NB4 (cell line): Measurements from ENCODE around the gene CRELD2.

Experiments used
- CTCF ChIP-seq: IDR thresholded peaks from one replicate; pipeline ENCODE4 v1.5.1; 2012; ENCODE audit warnings: low read depth, low read length
- POLR2A ChIP-seq: IDR thresholded peaks from 2 replicates; pipeline ENCODE4 v1.6.1; 2011; ENCODE audit warnings: mild to moderate bottlenecking; ENCODE audit not compliant: insufficient read length; ENCODE audit errors: extremely low read depth

- TF ChIP-seq POLR2A: no peak
- TF ChIP-seq CTCF: no peak
Measured at GRCh38 chr22:49909476-49910205, 8.8 kb upstream of the CRELD2 start.
